Heart right ventricle (tissue), 16 donors: ENCODE data around the gene FAM170A. TPM values are rescaled to one million over a fixed set of nuclear protein-coding genes. Genes with fewer than 3 reads are reported as not detected.

ENCODE experiments used
- ATAC-seq, 8 donors: fragments of 200-7000 bp; cut with Tn5 transposase; one replicate each; pipeline ENCODE4 v1.9.1; 2020; ENCODE audit warnings: mild to moderate bottlenecking in 8 of 8, moderate library complexity in 8 of 8, moderate number of reproducible peaks in 1 of 8
- DNase-seq, 2 donors: peaks; one replicate each; pipeline ENCODE4 v3.0.0-alpha.2; 2020
- H3K27ac ChIP-seq, 10 donors: fragments of 200-600 bp; sonication (generic) in 2 of 10; one replicate each; pipeline versions ENCODE4 v1.5.0 to v1.8.0; 2020 to 2022; ENCODE audit warnings: mild to moderate bottlenecking in 3 of 10
- H3K27me3 ChIP-seq, 7 donors: fragments of 200-600 bp; one replicate each; pipeline ENCODE4 v1.8.0; 2021 to 2022; ENCODE audit warnings: mild to moderate bottlenecking in 2 of 7
- H3K36me3 ChIP-seq, 9 donors: fragments of 200-600 bp; sonication (generic) in 1 of 9; one replicate each; pipeline versions ENCODE4 v1.5.0 to v1.8.0; 2020 to 2022; ENCODE audit warnings: mild to moderate bottlenecking in 2 of 9
- H3K4me1 ChIP-seq, 9 donors: fragments of 200-600 bp; sonication (generic) in 1 of 9; one replicate each; pipeline versions ENCODE4 v1.5.0 to v1.8.0; 2020 to 2022; ENCODE audit warnings: mild to moderate bottlenecking in 4 of 9
- H3K4me3 ChIP-seq, 10 donors: fragments of 200-600 bp; sonication (generic) in 2 of 10; one replicate each; pipeline versions ENCODE4 v1.5.0 to v1.8.0; 2020 to 2022; ENCODE audit warnings: mild to moderate bottlenecking in 7 of 10, moderate library complexity in 2 of 10
- H3K9me3 ChIP-seq, 11 donors: fragments of 200-600 bp in 10 of 11; sonication (generic) in 2 of 11; one replicate each; pipeline versions ENCODE4 v1.5.0 to v1.8.0; 2013 to 2022; ENCODE audit warnings: mild to moderate bottlenecking in 2 of 11, control low read depth in 1 of 11, moderate library complexity in 1 of 11
- WGBS, 2 donors: extraction: QIAGEN DNeasy Blood & Tissue Kit; methylation state at CpG; one replicate each; pipeline ENCODE4 v1.1.7; 2013; ENCODE audit warnings: inconsistent platforms in 1 of 2; 5-methylcytosine and 5-hydroxymethylcytosine counted together
- intact Hi-C, 10 donors: fragments of 100-400 bp; cut with DNase I; formaldehyde crosslinking; loops; one replicate each; pipeline versions ENCODE4 v1.11.1 to v1.14.2; 2022
- polyA plus RNA-seq, 2 donors: library from polyadenylated mRNA; stranded (reverse); fragments of 200-250 nt; gene quantifications; one replicate each; pipeline ENCODE4 v1.2.3, GENCODE V29; 2013
- total RNA-seq, 10 donors: library from RNA; stranded (reverse); fragmentation: NEBNext Ultra II Directional in 3 of 10; extraction: Animal tissue kit (Norgen Biotek cat#: 25700) in 3 of 10; gene quantifications; one replicate each; pipeline versions ENCODE4 v1.2.1 to v1.2.4, GENCODE V29; 2021 to 2023
- TF ChIP-seq, protein P1 (sequence below), 9 donors: fragments of 200-600 bp; sonication (generic) in 2 of 9; IDR thresholded peaks; one replicate each; pipeline versions ENCODE4 v1.5.0 to v1.8.0; 2021 to 2022; ENCODE audit warnings: antibody characterized with exemption in 9 of 9, mild to moderate bottlenecking in 5 of 9, moderate library complexity in 1 of 9
- donor health status: Arrhythmogenic right ventricular cardiomyopathy.
- donor health status: ischemic (EF 13 %, LVEDD 7.1; RV severe dilation, severe dysfunction).
- donor health status: healthy with polysubstance abuse.
- donor health status: DM: no; HTN: yes; CAD: no.
- donor health status: DM: no; HTN: no; CAD: no.
- donor health status: ischemic (EF 25% LVEDD 6.9; RV normal size, moderate dysfunction).
- donor health status: ischemic (EF 25% LVEDD 5.7; RV mildly dilated, moderate dysfunction).
- donor health status: healthy.
- donor health status: DM: yes; HTN: yes; CAD: no.
- donor health status: Ischemic cardiomyopathy.
- donor health status: ischemic (EF 35%, LVEDD 5.7; RV mildly dilated, moderate dysfunction).
- donor health status: nonischemic (EF 11% LVEDD 7.7; RV severe dilation, severe dysfunction).
- donor health status: DM: yes; HTN: yes; CAD: no.
- donor health status: PGD.
- donor health status: ischemic (EF 29% LVEDD 5.4; RV normal size, mild dysfunction).
- donor health status: nonischemic (EF 23%, LVEDD 6.1; RV moderate dilation, normal function).

The FAM170A gene
- total and polyA plus RNA-seq, 12 donors = not detected

DNA sequence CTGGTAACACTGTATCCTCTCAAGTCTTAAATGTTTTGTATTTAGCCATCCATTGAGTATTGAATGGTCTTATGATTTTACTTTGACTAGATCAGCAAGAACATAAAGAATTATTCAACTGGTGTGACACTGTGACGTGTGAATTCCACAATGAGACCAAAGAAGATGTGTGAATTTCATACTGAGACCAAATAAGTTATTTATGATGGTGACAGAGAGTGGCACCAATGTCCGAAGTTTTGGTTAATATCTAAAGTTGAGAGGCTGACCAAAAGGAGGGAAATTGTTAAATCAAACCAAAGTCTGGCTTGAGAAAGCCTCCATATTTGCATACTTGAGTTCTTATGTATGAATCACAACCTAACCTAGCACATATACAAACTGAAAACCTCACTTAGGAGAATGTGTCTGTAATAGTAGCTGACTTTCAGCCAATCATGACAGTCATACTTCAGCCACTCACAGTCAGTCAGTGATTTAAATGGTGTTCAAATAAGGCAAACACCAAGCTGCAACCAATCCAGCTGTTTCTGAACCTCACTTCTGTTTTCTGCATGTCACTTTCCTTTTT lies 31.5 kb upstream of the FAM170A start:
- DNase-seq (no peak), ATAC-seq (no peak)
- no peak overlapping the region for H3K27ac ChIP-seq
- TF ChIP-seq, protein P1, sequence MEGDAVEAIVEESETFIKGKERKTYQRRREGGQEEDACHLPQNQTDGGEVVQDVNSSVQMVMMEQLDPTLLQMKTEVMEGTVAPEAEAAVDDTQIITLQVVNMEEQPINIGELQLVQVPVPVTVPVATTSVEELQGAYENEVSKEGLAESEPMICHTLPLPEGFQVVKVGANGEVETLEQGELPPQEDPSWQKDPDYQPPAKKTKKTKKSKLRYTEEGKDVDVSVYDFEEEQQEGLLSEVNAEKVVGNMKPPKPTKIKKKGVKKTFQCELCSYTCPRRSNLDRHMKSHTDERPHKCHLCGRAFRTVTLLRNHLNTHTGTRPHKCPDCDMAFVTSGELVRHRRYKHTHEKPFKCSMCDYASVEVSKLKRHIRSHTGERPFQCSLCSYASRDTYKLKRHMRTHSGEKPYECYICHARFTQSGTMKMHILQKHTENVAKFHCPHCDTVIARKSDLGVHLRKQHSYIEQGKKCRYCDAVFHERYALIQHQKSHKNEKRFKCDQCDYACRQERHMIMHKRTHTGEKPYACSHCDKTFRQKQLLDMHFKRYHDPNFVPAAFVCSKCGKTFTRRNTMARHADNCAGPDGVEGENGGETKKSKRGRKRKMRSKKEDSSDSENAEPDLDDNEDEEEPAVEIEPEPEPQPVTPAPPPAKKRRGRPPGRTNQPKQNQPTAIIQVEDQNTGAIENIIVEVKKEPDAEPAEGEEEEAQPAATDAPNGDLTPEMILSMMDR (IDR thresholded peaks at IDR 0.05) = no peak
- WGBS, 2 donors = 68 to 72% methylated on average over 2 of the region's 2 CpGs
- H3K4me1 ChIP-seq = no peaks in the 10 kb centered on the region
- intact Hi-C loops = no loop called here
- H3K9me3 ChIP-seq = peaks cover 0 to 23% (median 5%) of the 10 kb centered on the region in 11 donors
- no peaks in the 10 kb centered on the region for H3K27me3 ChIP-seq
- H3K36me3 ChIP-seq = no peaks in the 10 kb centered on the region
- H3K4me3 ChIP-seq = no peak overlapping the region

DNA sequence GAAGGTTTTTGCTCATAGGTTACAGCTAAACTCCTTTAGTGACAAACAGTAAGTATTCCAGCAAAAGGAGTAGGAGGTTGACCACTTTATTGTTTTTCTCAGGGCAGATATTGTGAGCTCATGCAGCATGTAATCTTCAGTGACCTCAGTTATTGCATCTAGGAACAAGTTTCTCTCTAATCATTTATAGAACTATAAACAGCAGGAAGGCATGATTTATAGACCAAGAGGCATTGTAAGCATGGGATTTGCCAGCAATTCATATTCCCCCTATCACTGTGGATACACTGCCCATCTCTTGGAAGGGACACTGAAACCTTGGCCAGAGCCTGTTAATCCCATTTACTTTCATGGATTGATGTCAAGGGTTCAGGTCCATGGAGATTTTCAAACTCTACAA lies 15.4 kb upstream of the FAM170A start:
- TF ChIP-seq, protein P1 (IDR thresholded peaks at IDR 0.05) = no peak
- Histone ChIP-seq H3K9me3 (peaks cover 0 to 7% (median 0%) of the 10 kb centered on the region in 11 donors), H3K4me3 (no peak overlapping the region), H3K36me3 (no peaks in the 10 kb centered on the region), H3K27me3 (no peaks in the 10 kb centered on the region), H3K4me1 (no peaks in the 10 kb centered on the region), H3K27ac (no peak overlapping the region)
- intact Hi-C loops = no loop called here
- DNase-seq (no peak), ATAC-seq (no peak)

DNA sequence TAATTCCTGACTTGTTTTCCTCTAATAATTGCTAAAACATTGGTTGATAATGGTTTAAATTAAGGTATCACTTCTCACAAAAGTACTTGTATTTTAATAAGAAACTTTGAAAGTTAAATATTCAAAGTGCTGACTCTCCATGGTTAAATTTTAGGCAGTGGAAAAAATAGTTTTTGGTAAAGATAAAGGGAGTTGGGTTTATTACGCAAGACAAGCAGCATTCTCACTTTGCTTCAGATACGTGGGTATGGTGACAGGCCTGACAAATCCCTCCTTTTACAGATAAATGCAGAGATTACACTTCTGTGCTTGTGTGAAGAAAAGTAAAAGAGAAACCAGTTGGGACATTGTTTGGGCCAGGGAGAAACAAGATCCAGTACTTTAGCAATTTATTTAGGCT lies 14.5 kb upstream of the FAM170A start:
- Histone ChIP-seq H3K36me3 (no peaks in the 10 kb centered on the region), H3K4me1 (no peaks in the 10 kb centered on the region), H3K27me3 (no peaks in the 10 kb centered on the region), H3K4me3 (no peak overlapping the region), H3K9me3 (peaks cover 0 to 15% (median 0%) of the 10 kb centered on the region in 11 donors), H3K27ac (no peak overlapping the region)
- no peak for ATAC-seq
- TF ChIP-seq, protein P1 (IDR thresholded peaks at IDR 0.05) = no peak
- WGBS, 2 donors = 45 to 47% methylated on average over 2 of the region's 2 CpGs
- DNase-seq = no peak
- intact Hi-C loops = no loop called here

DNA sequence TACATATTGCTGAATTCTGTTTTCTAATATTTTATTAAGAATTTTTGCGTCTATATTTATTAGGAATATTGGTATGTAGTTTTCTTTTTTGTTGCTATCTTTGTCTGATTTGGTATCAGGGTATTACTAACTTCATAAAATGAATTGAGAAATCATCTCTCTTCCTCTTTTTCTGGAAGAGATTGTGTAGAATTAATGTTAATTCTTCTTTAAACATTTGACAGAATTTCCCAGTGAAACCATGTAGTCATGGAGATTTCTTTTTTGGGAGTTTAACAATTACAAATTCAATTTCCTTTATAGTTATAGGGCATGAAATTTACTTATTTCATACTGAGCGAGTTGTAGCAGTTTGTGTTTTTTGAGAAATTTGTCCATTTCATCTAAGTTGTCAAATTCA lies 3.3 kb upstream of the FAM170A start:
- ATAC-seq (no peak), DNase-seq (no peak)
- TF ChIP-seq, protein P1 (IDR thresholded peaks at IDR 0.05) = no peak
- no peaks in the 10 kb centered on the region for H3K27me3 ChIP-seq
- H3K9me3 ChIP-seq = peaks cover 0 to 18% (median 3%) of the 10 kb centered on the region in 11 donors
- H3K27ac ChIP-seq = no peak overlapping the region
- intact Hi-C loops = no loop called here
- no peaks in the 10 kb centered on the region for H3K36me3 ChIP-seq
- WGBS, 2 donors = 43 to 56% methylated on average over 2 of the region's 2 CpGs
- H3K4me3 ChIP-seq = no peak overlapping the region
- no peaks in the 10 kb centered on the region for H3K4me1 ChIP-seq
